Activated CD8-positive, alpha-beta memory T cell treated with anti-CD3 and anti-CD28 coated beads, Interleukin-2, amount 50 U/mL, for 1 hour (primary cell): ENCODE results near the gene CCDC24.

Experiments used
- DNase-seq: peaks from one replicate; pipeline ENCODE4 v3.0.0-alpha.2; 2020; ENCODE audit errors: extremely low read depth

The CCDC24 gene

GRCh38 chr1:43963006-43963405 lies 28.4 kb upstream of the CCDC24 start:
- no peak for DNase-seq

DNA sequence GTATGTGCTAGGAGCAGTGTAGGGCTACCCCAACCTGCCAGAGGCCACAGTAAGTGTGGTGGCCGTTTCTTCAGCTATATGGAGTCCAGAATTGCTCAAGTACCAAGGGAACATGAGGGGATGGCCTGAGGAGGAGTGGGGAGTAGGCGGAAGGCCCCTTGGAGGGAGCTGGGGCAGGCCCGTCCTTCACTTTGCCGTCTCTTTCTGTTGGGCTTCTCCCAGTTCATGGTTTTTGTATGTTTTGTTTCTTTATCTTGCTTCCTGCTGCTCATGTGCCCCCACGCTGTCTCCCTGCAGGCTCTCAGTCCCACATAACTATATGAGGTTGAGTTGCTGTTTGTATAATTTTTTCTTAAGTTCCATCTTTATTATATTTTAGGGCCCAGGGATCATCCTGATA lies 27.5 kb upstream of the CCDC24 start:
- no peak for DNase-seq

DNA sequence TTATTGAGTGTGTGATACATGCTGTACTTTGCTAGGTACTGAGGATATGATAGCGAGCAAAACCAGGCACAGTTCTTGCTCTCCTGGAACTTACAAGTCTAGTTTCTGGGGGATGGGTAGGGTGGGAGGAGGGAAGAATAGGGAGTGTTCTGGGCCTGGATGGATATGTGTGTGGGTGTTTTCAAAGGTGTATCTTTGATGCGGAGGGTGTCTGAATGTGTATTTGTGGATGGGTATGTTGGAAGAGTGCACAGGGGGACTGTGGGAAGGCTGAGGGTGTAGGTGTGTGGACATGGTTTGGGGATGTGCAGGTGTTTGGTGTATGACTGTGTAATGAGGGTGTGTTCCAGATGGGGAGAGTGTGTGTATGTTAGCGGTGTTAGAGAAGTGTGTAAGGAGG lies 26.1 kb upstream of the CCDC24 start:
- no peak for DNase-seq

DNA sequence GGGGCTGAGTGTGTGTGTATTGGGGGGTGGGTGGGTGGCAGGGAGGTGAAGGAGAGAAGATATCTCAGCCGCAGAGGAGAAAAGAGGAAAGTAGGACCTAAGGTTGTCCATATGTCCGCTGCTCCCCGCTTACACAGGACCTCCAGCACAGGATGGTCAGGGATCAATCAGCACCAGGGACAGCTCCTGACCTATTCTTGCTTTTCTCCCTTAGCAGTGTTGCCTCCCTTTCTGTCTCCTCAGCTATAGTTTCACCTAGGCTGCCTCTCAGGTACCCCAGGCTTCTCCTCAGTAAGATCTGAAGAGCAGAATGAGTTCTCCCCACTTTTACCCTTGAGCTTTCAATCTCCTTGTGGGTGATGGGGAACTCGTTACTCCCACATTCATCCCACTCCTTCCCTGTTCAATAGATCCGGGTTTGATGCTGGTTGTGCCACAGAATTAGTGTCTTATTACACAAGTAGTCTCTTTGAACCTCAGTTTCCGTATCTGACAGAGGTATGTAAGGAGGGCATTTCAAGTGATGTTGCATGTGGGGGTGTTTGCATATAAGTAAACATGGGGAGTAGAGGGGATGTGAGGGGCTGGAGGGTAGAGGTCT lies 23.0 kb upstream of the CCDC24 start:
- no peak for DNase-seq

DNA sequence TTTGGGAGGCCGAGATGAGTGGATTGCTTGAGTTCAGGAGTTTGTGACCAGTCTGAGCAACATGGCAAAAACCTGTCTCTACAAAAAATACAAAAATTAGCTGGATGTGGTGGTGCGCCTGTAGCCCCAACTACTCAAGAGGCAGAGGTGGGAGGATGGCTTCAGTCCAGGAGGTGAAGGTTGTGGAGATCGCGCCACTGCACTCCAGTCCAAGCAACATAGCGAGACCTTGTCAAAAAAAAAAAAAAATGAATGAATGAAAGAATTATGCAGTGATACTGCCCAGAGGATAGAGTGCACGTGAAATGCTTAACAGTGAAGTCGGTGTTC lies 22.0 kb upstream of the CCDC24 start:
- DNase-seq: no peak

GRCh38 chr1:43969746-43970466 lies 21.5 kb upstream of the CCDC24 start, which contains the start of gene DPH2:
TSS of gene DPH2 (plus strand) at chr1:43970010. CDS start at chr1:43970176, 166 bp downstream.
- peak; percentile 90 for DNase-seq

DNA sequence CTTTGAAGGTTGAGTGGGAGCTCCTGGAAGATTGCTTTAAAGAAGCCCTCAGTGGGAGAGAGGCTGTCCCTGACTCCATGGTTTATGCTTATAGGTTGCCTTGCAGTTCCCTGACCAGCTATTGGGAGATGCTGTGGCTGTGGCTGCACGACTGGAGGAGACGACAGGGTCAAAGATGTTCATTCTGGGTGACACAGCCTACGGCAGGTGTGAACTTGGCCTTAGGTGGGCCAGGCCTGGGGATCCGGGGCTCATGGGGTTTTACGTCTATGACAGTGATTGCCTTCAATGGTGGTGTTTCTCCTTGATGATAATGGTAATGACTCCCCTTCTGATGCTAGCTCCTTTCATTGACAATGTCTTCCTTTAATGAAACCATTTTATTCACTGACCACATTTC lies 20.9 kb upstream of the CCDC24 start:
- DNase-seq: no peak

GRCh38 chr1:43970911-43971310 lies 20.5 kb upstream of the CCDC24 start:
- DNase-seq: no peak

- no peak for DNase-seq
Observed at GRCh38 chr1:43971336-43971980, 19.9 kb upstream of the CCDC24 start.

- no peak for DNase-seq
Observed at GRCh38 chr1:43973981-43974442, 17.4 kb upstream of the CCDC24 start.

- DNase-seq: peak; percentile 78
Observed at GRCh38 chr1:43974443-43975248, 16.8 kb upstream of the CCDC24 start, which contains the start of gene ATP6V0B. TSS of gene ATP6V0B (plus strand) at chr1:43974960. CDS start at chr1:43975041, 81 bp downstream.

DNA sequence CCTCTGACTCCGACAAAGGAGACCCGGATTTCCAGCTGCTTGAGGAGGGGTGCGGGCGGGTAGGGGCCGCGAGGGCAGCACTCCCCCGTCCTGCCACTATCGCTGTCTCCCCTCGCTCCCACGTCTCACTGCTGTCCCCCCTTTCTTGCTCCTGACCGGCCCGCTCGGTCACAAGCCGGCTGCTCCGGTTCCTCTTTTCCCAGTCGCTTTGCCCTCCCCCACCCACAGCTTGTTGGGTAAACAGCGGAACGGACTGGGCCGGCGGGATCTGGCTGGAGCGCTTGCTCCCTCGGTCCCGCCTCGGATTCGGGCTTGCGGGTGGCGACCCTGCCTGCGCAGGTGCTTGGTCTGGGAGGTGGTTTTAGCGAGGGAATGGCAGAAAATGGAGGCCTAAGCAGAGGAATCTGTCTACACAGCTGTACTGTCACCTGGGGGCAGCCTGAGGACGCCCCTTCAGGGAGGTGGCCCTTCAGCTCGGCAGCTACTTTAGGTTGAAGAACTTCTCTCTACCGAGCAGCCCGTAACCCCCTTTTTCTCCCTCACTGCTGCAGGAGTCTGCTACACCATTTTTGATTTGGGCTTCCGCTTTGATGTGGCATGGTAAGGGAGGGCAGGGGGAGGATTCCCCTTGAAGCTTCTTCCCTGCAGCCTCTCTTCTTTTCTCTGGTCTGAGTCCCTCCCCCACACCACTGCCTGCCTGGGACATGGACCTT lies 16.0 kb upstream of the CCDC24 start:
- DNase-seq: no peak

- no peak for DNase-seq
Observed at GRCh38 chr1:43976045-43976444, 15.4 kb upstream of the CCDC24 start.

DNA sequence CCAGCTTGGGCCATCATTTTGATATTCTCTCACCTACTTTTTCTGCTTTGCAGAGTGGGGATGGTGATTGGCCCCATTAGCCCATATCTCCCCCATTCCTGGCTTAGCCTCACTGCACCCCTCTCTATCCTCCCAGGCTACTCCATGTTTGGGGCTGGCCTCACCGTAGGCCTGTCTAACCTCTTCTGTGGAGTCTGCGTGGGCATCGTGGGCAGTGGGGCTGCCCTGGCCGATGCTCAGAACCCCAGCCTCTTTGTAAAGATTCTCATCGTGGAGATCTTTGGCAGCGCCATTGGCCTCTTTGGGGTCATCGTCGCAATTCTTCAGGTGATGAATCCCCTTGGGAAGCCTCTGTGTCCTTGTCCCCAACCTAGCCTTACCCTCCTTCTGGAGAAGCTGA lies 14.5 kb upstream of the CCDC24 start:
- DNase-seq: no peak

DNA sequence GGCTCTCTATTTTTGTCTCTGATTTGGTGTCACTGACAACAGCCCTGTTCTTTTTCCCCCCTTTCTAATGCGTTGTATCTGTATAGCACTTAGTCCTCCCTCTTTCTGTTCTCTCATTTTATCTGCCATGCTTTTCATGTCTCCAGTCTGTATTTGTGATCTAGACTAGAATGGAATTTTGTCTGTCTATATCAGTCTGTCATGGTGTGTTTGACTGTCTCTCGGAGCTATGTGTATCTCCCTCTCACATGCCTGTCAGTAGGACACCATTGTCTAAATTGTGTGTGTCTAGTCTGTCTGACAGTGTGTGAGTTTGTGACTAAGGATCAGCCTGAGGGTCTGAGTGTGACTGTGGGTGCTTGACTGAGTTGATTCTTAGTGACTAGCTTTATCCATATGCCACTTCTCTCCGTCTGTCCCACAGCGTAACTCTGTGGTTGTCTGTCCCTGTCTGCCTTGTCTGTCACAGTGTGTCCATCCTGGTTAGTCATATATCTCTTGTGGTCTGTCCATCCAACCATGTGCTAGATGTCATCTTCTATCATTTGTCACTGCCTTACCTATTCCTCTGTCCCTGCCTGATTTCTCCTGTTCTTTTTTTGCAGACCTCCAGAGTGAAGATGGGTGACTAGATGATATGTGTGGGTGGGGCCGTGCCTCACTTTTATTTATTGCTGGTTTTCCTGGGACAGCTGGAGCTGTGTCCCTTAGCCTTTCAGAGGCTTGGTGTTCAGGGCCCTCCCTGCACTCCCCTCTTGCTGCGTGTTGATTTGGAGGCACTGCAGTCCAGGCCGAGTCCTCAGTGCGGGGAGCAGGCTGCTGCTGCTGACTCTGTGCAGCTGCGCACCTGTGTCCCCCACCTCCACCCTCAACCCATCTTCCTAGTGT lies 13.8 kb upstream of the CCDC24 start:
- no peak for DNase-seq

DNA sequence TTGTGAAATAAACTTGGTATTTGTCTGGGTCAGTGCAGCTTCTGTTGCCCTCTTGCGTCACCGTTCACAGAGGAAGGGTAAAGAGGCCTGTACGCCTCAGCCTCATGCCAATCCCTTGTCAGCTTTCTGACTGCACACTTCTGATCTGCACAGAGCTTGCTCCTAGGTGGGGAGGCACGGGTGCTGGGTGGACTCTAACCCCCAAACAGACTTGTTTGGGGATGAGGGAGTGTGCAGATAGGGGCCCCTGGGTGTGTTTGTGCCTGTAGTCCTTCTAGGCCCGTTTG lies 13.2 kb upstream of the CCDC24 start:
- DNase-seq: no peak

GRCh38 chr1:43978551-43979260 lies 12.7 kb upstream of the CCDC24 start, which contains the start of gene B4GALT2:
TSS of gene B4GALT2 (plus strand) at chr1:43979210. CDS start at chr1:43981161, 1,951 bp downstream.
- no peak for DNase-seq

GRCh38 chr1:43979261-43979527 lies 12.2 kb upstream of the CCDC24 start:
- no peak for DNase-seq

- no peak for DNase-seq
Observed at GRCh38 chr1:43979528-43980254, 11.7 kb upstream of the CCDC24 start.
